ENCODE data around the gene UBALD2. TPM values are rescaled to one million over a fixed set of nuclear protein-coding genes. Genes with fewer than 3 reads are reported as not detected.

The UBALD2 gene
- polyA plus RNA-seq, 1 donor from 2014 or later = 7.5 TPM

DNA sequence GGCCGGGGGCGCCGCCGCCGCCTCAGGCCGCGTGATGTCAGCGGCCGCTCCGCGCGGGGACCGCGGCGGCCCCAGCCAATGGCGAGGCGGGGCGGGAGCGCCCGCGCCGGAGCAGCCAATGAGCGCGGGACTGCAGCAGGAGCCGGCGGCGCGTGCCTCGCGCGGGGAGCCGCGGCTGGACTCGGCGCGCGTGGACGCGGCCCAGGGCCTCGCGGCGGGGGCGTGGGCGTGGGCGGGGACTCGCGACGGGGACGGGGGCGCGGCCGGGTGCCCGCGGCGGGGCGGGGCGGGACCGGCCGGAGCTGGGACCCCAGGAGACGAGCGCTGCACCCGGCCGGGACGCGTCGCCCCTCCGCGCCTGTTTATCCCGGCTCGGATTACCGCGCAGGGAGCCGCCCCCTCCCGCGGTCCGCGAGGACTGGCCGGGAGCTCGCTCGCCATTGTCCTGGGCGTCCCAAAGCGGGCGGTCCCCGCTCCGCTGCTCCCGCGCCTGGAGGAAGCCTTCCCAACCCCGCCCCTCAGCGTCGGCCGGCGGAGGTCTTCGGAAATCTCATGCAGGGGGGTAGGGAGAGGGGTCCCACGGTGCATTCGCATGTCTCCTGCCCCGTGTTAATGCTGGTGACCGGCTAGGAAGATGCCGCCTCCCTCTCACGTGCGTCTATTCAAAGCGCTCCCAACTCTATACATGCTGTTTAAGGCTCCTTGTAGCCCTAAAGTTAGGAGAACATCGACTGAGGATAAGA is 24.5 kb upstream of the UBALD2 start, which contains the start of gene RNF157:
RNF157 (minus strand) TSS at position 33 of the 743 bp plus-strand sequence. CDS start 253 bp downstream, outside the sequence.
- Histone ChIP-seq H3K36me3 (ENCODE audit: insufficient read depth, low read length) (no peaks in the 10 kb centered on the region), H2AFZ (ENCODE audit: low read depth, low read length) (peak within 1 kb of the TSS; percentile 65), H3K9me2 (ENCODE audit: insufficient read depth, low read length) (no peaks in the 10 kb centered on the region), H3K27me3 (ENCODE audit: insufficient read depth, low read depth, low read length) (no peaks in the 10 kb centered on the region), H3K9ac (ENCODE audit: low read length) (peak within 1 kb of the TSS; percentile 81), H4K20me1 (ENCODE audit: insufficient read depth) (no peaks in the 10 kb centered on the region), H3K27ac (ENCODE audit: low read length) (peak within 1 kb of the TSS; percentile 42), H3F3A (ENCODE audit: insufficient read depth, low read length, poor library complexity, severe bottlenecking) (no peaks in the 10 kb centered on the region), H3K9me3 (ENCODE audit: low read length) (no peaks in the 10 kb centered on the region), H3K79me2 (replicated peaks; ENCODE audit: insufficient read depth, low read length) (peaks cover 20% of the 10 kb centered on the region), H3K4me2 (ENCODE audit: low read length) (peak within 1 kb of the TSS; percentile 84), H3K4me3 (ENCODE audit: low read length) (peak within 1 kb of the TSS; percentile 93)
- TF ChIP-seq EP300 (conservative IDR thresholded peaks at IDR 0.05; ENCODE audit: poor library complexity, severe bottlenecking) (no peak), TAF1 (IDR thresholded peaks at IDR 0.05; ENCODE audit: low read depth) (peak; percentile 41), MXI1 (conservative IDR thresholded peaks at IDR 0.05; ENCODE audit: poor library complexity, severe bottlenecking) (peak; percentile 82)

DNA sequence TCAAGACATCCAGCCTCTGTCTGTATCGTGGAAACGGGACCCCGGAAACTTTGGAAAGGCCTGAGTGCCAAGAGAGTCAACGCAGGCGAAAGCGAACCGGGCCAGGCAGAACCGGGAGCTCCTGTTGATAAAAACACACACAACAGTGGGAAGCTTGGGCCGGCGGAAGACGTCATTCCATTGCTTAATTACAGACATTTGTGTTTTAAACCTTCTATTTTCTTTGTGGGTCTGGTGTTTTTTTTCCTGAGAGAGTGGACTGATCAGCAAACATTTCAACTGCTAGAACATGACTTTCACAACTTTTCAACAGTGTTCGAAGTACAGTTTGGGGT is 24.0 kb upstream of the UBALD2 start:
- H4K20me1 ChIP-seq (ENCODE audit: insufficient read depth) = no peaks in the 10 kb centered on the region
- H3F3A ChIP-seq (ENCODE audit: insufficient read depth, low read length, poor library complexity, severe bottlenecking) = no peaks in the 10 kb centered on the region
- H3K27me3 ChIP-seq (ENCODE audit: insufficient read depth, low read depth, low read length) = no peaks in the 10 kb centered on the region
- no peak overlapping the region for H3K27ac ChIP-seq (ENCODE audit: low read length)
- TF ChIP-seq SMC3 (conservative IDR thresholded peaks at IDR 0.05; ENCODE audit: poor library complexity) (no peak), CTCF (IDR thresholded peaks at IDR 0.05; ENCODE audit: poor library complexity, severe bottlenecking) (no peak), RAD21 (conservative IDR thresholded peaks at IDR 0.05) (no peak), EP300 (conservative IDR thresholded peaks at IDR 0.05; ENCODE audit: poor library complexity, severe bottlenecking) (no peak), TAF1 (IDR thresholded peaks at IDR 0.05; ENCODE audit: low read depth) (no peak), POLR2AphosphoS5 (IDR thresholded peaks at IDR 0.05) (no peak), EZH2 (IDR thresholded peaks at IDR 0.05; ENCODE audit: borderline replicate concordance, insufficient read depth, low read length, poor library complexity, severe bottlenecking) (no peak), MXI1 (conservative IDR thresholded peaks at IDR 0.05; ENCODE audit: poor library complexity, severe bottlenecking) (no peak)
- TF ChIP-seq, protein P1, sequence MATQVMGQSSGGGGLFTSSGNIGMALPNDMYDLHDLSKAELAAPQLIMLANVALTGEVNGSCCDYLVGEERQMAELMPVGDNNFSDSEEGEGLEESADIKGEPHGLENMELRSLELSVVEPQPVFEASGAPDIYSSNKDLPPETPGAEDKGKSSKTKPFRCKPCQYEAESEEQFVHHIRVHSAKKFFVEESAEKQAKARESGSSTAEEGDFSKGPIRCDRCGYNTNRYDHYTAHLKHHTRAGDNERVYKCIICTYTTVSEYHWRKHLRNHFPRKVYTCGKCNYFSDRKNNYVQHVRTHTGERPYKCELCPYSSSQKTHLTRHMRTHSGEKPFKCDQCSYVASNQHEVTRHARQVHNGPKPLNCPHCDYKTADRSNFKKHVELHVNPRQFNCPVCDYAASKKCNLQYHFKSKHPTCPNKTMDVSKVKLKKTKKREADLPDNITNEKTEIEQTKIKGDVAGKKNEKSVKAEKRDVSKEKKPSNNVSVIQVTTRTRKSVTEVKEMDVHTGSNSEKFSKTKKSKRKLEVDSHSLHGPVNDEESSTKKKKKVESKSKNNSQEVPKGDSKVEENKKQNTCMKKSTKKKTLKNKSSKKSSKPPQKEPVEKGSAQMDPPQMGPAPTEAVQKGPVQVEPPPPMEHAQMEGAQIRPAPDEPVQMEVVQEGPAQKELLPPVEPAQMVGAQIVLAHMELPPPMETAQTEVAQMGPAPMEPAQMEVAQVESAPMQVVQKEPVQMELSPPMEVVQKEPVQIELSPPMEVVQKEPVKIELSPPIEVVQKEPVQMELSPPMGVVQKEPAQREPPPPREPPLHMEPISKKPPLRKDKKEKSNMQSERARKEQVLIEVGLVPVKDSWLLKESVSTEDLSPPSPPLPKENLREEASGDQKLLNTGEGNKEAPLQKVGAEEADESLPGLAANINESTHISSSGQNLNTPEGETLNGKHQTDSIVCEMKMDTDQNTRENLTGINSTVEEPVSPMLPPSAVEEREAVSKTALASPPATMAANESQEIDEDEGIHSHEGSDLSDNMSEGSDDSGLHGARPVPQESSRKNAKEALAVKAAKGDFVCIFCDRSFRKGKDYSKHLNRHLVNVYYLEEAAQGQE (IDR thresholded peaks at IDR 0.05; ENCODE audit: borderline replicate concordance) = no peak
- H3K79me2 ChIP-seq (replicated peaks; ENCODE audit: insufficient read depth, low read length) = peaks cover 20% of the 10 kb centered on the region
- peak overlapping the region; percentile 85 for H3K4me3 ChIP-seq (ENCODE audit: low read length)
- H2AFZ ChIP-seq (ENCODE audit: low read depth, low read length) = no peak overlapping the region
- no peaks in the 10 kb centered on the region for H3K9me3 ChIP-seq (ENCODE audit: low read length)
- no peaks in the 10 kb centered on the region for H3K36me3 ChIP-seq (ENCODE audit: insufficient read depth, low read length)
- peak overlapping the region; percentile 84 for H3K4me2 ChIP-seq (ENCODE audit: low read length)
- no peaks in the 10 kb centered on the region for H3K9me2 ChIP-seq (ENCODE audit: insufficient read depth, low read length)
- H3K9ac ChIP-seq (ENCODE audit: low read length) = peak overlapping the region; percentile 63
